H1 (cell line): ENCODE results near the gene OGFR. TPM values are rescaled to one million over a fixed set of nuclear protein-coding genes. Genes with fewer than 3 reads are reported as not detected.

ENCODE experiments used
- CTCF ChIA-PET: fragments of 300-600 bp; sonication (Branson Sonifier 250); formaldehyde crosslinking; loops from one replicate; lab custom pipeline; 2021; ENCODE audit not compliant: partially characterized antibody; lab: Charles Lee
- POLR2A ChIA-PET: fragments of 300-600 bp; sonication (Branson Sonifier 250); formaldehyde crosslinking; loops from one replicate; lab custom pipeline; 2021; ENCODE audit warnings: inconsistent platforms; ENCODE audit not compliant: partially characterized antibody; lab: Charles Lee
- DNase-seq, 2 experiments: peaks; one replicate each; pipeline versions ENCODE4 v3.0.0 to v3.0.0-alpha.2; 2010 to 2022; ENCODE audit warnings: low spot score in 2 of 2, low read depth in 1 of 2, mixed read lengths in 1 of 2
- FAIRE-seq: peaks from 2 replicates; lab custom pipeline; 2011; peaks lifted over from hg19 to GRCh38; lab: Jason Lieb, UNC
- H2AFZ ChIP-seq: 2 replicates; pipeline ENCODE4 v1.8.1; 2012; ENCODE audit warnings: low read length, inconsistent platforms
- H2AK5ac ChIP-seq: 2 replicates; pipeline ENCODE4 v1.6.1; 2013; ENCODE audit warnings: low read depth, low read length
- H2BK120ac ChIP-seq: replicated peaks from 2 replicates; pipeline ENCODE3; 2013; ENCODE audit warnings: low read depth, low read length, inconsistent platforms
- H2BK12ac ChIP-seq: 2 replicates; pipeline ENCODE4 v1.6.1; 2013; ENCODE audit warnings: low read depth, low read length
- H2BK15ac ChIP-seq: 2 replicates; pipeline ENCODE4 v1.6.1; 2013; ENCODE audit warnings: low read length
- H2BK20ac ChIP-seq: 2 replicates; pipeline ENCODE4 v1.6.1; 2013; ENCODE audit warnings: low read length
- H2BK5ac ChIP-seq: 2 replicates; pipeline ENCODE4 v1.6.1; 2013; ENCODE audit warnings: low read depth, low read length
- H3K14ac ChIP-seq: 2 replicates; pipeline ENCODE4 v1.6.1; 2013; ENCODE audit warnings: inconsistent platforms; ENCODE audit not compliant: insufficient read length
- H3K18ac ChIP-seq: 2 replicates; pipeline ENCODE4 v1.6.1; 2013; ENCODE audit warnings: low read length; ENCODE audit errors: extremely low read depth
- H3K23ac ChIP-seq: 2 replicates; pipeline ENCODE4 v1.6.1; 2013; ENCODE audit warnings: inconsistent platforms; ENCODE audit not compliant: insufficient read length
- H3K23me2 ChIP-seq: 2 replicates; pipeline ENCODE4 v1.6.1; 2013; ENCODE audit warnings: low read depth, low read length
- H3K27ac ChIP-seq: 2 replicates; pipeline ENCODE4 v1.6.1; 2011; ENCODE audit warnings: low read depth, low read length, inconsistent platforms
- H3K27me3 ChIP-seq, 4 experiments: replicated peaks in 1 of 4; 1 replicate in 1 of 4; 2 replicates in 3 of 4; pipeline versions ENCODE4 v1.6.1 to v1.8.1; 2011 to 2013; ENCODE audit warnings: low read length in 3 of 4, mild to moderate bottlenecking in 3 of 4, inconsistent platforms in 2 of 4, mixed read lengths in 2 of 4, moderate library complexity in 1 of 4; ENCODE audit not compliant: control insufficient read depth in 3 of 4, insufficient read depth in 3 of 4; ENCODE audit errors: extremely low read depth in 1 of 4
- H3K36me3 ChIP-seq, 4 experiments: 2 replicates each; pipeline versions ENCODE4 v1.6.1 to v1.8.1; 2011 to 2013; ENCODE audit warnings: mild to moderate bottlenecking in 4 of 4, low read length in 3 of 4, moderate library complexity in 2 of 4, control low read depth in 1 of 4, inconsistent platforms in 1 of 4; ENCODE audit not compliant: insufficient read depth in 4 of 4, control insufficient read depth in 2 of 4
- H3K4ac ChIP-seq: replicated peaks from 2 replicates; pipeline ENCODE3; 2013; ENCODE audit warnings: low read length, low read depth, mixed read lengths, inconsistent platforms; ENCODE audit not compliant: insufficient read length
- H3K4me1 ChIP-seq, 4 experiments: replicated peaks in 1 of 4; 1 replicate in 1 of 4; 2 replicates in 3 of 4; pipeline versions ENCODE4 v1.6.1 to v1.8.1; 2011 to 2013; ENCODE audit warnings: low read length in 3 of 4, inconsistent platforms in 2 of 4, mixed read lengths in 1 of 4; ENCODE audit not compliant: insufficient read depth in 4 of 4, control insufficient read depth in 3 of 4
- H3K4me2 ChIP-seq, 2 experiments: 2 replicates each; pipeline versions ENCODE4 v1.6.1 to v1.8.1; 2011 to 2013; ENCODE audit warnings: low read depth in 2 of 2, low read length in 2 of 2, control low read depth in 1 of 2, inconsistent platforms in 1 of 2, mild to moderate bottlenecking in 1 of 2; ENCODE audit not compliant: insufficient read depth in 1 of 2
- H3K4me3 ChIP-seq, 4 experiments: fragments of 200-600, 300-600 bp in 1 of 4; sonication (generic), shearing (Covaris generic), sonication (Bioruptor Twin) in 1 of 4; 2 replicates each; pipeline versions ENCODE4 v1.5.1 to v1.8.1; 2011 to 2016; ENCODE audit warnings: low read length in 4 of 4, low read depth in 3 of 4, control low read depth in 2 of 4, inconsistent platforms in 2 of 4, mild to moderate bottlenecking in 2 of 4, mixed read lengths in 1 of 4, moderate library complexity in 1 of 4; ENCODE audit not compliant: insufficient read depth in 2 of 4; ENCODE audit errors: extremely low read depth in 1 of 4
- H3K56ac ChIP-seq: replicated peaks from 2 replicates; pipeline ENCODE3; 2013; ENCODE audit warnings: low read depth, mild to moderate bottlenecking, mixed read lengths, low read length, inconsistent platforms; ENCODE audit not compliant: insufficient read length
- H3K79me1 ChIP-seq: 2 replicates; pipeline ENCODE4 v1.6.1; 2013; ENCODE audit warnings: low read depth, low read length, control low read depth
- H3K79me2 ChIP-seq, 2 experiments: 2 replicates each; pipeline versions ENCODE4 v1.6.1 to v1.8.1; 2012 to 2013; ENCODE audit warnings: low read length in 2 of 2, mild to moderate bottlenecking in 2 of 2, inconsistent platforms in 1 of 2; ENCODE audit not compliant: insufficient read depth in 2 of 2, control insufficient read depth in 1 of 2
- H3K9ac ChIP-seq, 4 experiments: replicated peaks in 1 of 4; 1 replicate in 1 of 4; 2 replicates in 3 of 4; pipeline versions ENCODE4 v1.6.1 to v1.8.1; 2011 to 2013; ENCODE audit warnings: low read depth in 3 of 4, low read length in 3 of 4, control low read depth in 2 of 4, mild to moderate bottlenecking in 2 of 4, moderate library complexity in 2 of 4, inconsistent platforms in 1 of 4; ENCODE audit errors: extremely low read depth in 1 of 4
- H3K9me3 ChIP-seq, 2 experiments: 2 replicates each; pipeline versions ENCODE4 v1.6.1 to v1.8.1; 2012 to 2013; ENCODE audit warnings: mild to moderate bottlenecking in 2 of 2, moderate library complexity in 2 of 2, control low read depth in 1 of 2, inconsistent platforms in 1 of 2, low read depth in 1 of 2, low read length in 1 of 2, mixed read lengths in 1 of 2; ENCODE audit not compliant: insufficient read depth in 2 of 2
- H4K20me1 ChIP-seq, 2 experiments: replicated peaks in 1 of 2; 2 replicates each; pipeline versions ENCODE3 to v1.8.1; 2011 to 2013; ENCODE audit warnings: inconsistent platforms in 2 of 2, low read length in 2 of 2, mild to moderate bottlenecking in 1 of 2; ENCODE audit not compliant: insufficient read depth in 2 of 2, control insufficient read depth in 1 of 2
- H4K5ac ChIP-seq: 2 replicates; pipeline ENCODE4 v1.6.1; 2013; ENCODE audit warnings: low read length, low read depth, mixed read lengths, inconsistent platforms; ENCODE audit not compliant: insufficient read length
- H4K8ac ChIP-seq: 2 replicates; pipeline ENCODE4 v1.8.0; 2013; ENCODE audit warnings: mild to moderate bottlenecking, moderate library complexity, low read length, inconsistent platforms; ENCODE audit not compliant: insufficient read depth; ENCODE audit errors: extremely low read depth
- H4K91ac ChIP-seq: replicated peaks from 2 replicates; pipeline ENCODE3; 2013; ENCODE audit warnings: low read length, mixed read lengths, inconsistent platforms; ENCODE audit not compliant: insufficient read length
- CEBPB ChIP-seq: IDR thresholded peaks from 2 replicates; pipeline ENCODE4 v1.6.1; 2012; ENCODE audit warnings: low read depth, low read length
- EZH2 ChIP-seq: fragments of 200-600 bp; sonication (generic); IDR thresholded peaks from 2 replicates; pipeline ENCODE4 v1.7.1; 2012; ENCODE audit warnings: low read depth, mild to moderate bottlenecking, moderate library complexity, low read length, inconsistent platforms; ENCODE audit not compliant: severe bottlenecking
- FOSL1 ChIP-seq: IDR thresholded peaks from 2 replicates; pipeline ENCODE4 v1.6.1; 2011; ENCODE audit warnings: mild to moderate bottlenecking, low read depth, low read length, moderate library complexity; ENCODE audit not compliant: insufficient read depth
- HDAC6 ChIP-seq: IDR thresholded peaks from one replicate; pipeline ENCODE4 v1.7.1; 2012; ENCODE audit warnings: low read depth, mild to moderate bottlenecking, inconsistent platforms, low read length, moderate library complexity
- POLR2A ChIP-seq, 2 experiments: IDR thresholded peaks; 1 replicate in 1 of 2; 2 replicates in 1 of 2; pipeline ENCODE4 v1.6.1; 2011; ENCODE audit warnings: low read depth in 2 of 2, low read length in 2 of 2, mild to moderate bottlenecking in 2 of 2; ENCODE audit errors: control extremely low read depth in 1 of 2
- SP1 ChIP-seq: IDR thresholded peaks from 2 replicates; pipeline ENCODE4 v1.6.1; 2011; ENCODE audit warnings: low read depth, low read length
- WGBS, 2 experiments: shearing (Covaris generic) in 1 of 2; methylation state at CpG; one replicate each; pipeline versions ENCODE4 v1.1.6 to v1.1.7; 2013 to 2015; ENCODE audit warnings: low lambda C conversion rate in 2 of 2, mixed read lengths in 2 of 2, inconsistent platforms in 1 of 2, low coverage in 1 of 2, missing lambda C conversion rate in 1 of 2; ENCODE audit not compliant: insufficient replicate concordance in 2 of 2, insufficient coverage in 1 of 2, insufficient read length in 1 of 2; ENCODE audit errors: extremely low coverage in 1 of 2, missing lambda C conversion rate in 1 of 2; 5-methylcytosine and 5-hydroxymethylcytosine counted together
- polyA plus RNA-seq, 7 experiments: library from polyadenylated mRNA; depleted of rRNA in 3 of 7; stranded (reverse) in 5 of 7; unstranded in 2 of 7; fragments of >200 nt in 5 of 7; fragments of 200-250 nt in 2 of 7; gene quantifications; 1 replicate in 5 of 7; 2 replicates in 1 of 7; 4 replicates in 1 of 7; pipeline versions ENCODE4 v1.2.1 to v1.2.3, GENCODE V29; 2011 to 2013; ENCODE audit warnings: missing spikeins in 2 of 7, mixed read lengths in 2 of 7
- total RNA-seq: library from RNA; stranded (reverse); fragmentation: NEBNext Ultra II Directional; extraction: Animal tissue kit (Norgen Biotek cat#: 25700); gene quantifications from 2 replicates; pipeline ENCODE4 v1.2.1, GENCODE V29; 2021
- TF ChIP-seq, protein P1 (sequence below): IDR thresholded peaks from 2 replicates; pipeline ENCODE4 v1.6.1; 2012; ENCODE audit warnings: inconsistent platforms
- TF ChIP-seq, protein P2 (sequence below): IDR thresholded peaks from 2 replicates; pipeline ENCODE4 v1.6.1; 2012; ENCODE audit warnings: low read length, inconsistent platforms

Gene OGFR
- total and polyA plus RNA-seq, 2 of the 8 experiments (the other 6 are each of a cell fraction or from before 2014, with no cell fraction given): 13.9 to 25.1 TPM

DNA sequence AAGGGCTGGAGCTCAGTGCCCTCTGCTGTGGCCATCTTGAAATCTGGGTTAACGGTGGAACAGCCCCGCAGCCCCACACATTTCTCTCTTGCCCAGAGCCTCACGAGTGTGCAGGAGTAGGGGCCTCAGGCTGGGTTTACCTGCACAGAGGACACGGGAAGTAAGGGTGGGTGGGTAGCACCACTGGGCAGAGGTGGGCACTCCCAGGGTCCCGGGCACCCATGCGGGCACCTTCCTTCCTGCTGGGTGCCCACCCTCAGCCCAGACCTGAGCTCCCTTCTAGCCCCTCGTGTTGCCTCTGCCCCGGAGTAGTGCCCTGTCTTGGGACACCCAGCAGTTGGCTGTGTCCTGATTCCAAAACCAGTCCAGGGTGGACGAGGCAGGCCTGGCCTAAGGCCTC is 23.4 kb downstream of the OGFR start:
- WGBS, 2 experiments: 94% methylated on average over 6 of the region's 9 CpGs; no CpG with 5 or more reads in 1 of the 2 experiments
- H3K9me3 ChIP-seq: no peaks in the 10 kb centered on the region

More for the DNA sequence above, 23.4 kb downstream of the OGFR start:
- H2AK5ac ChIP-seq: no peak overlapping the region
- H3K79me1 ChIP-seq: no peaks in the 10 kb centered on the region
- H3K23me2 ChIP-seq: no peaks in the 10 kb centered on the region
- H3K4ac ChIP-seq: no peak overlapping the region
- H3K9ac ChIP-seq: no peak overlapping the region
- H3K56ac ChIP-seq: no peak overlapping the region
- H3K4me1 ChIP-seq: peaks cover 0 to 21% (median 12%) of the 10 kb centered on the region in 4 experiments; a peak in 5 of 7 replicates
- no peak overlapping the region for H2BK15ac ChIP-seq
- no peak overlapping the region for H4K91ac ChIP-seq
- no peak overlapping the region for H4K5ac ChIP-seq
- H2BK5ac ChIP-seq: no peak overlapping the region
- no peak overlapping the region for H3K23ac ChIP-seq
- H2AFZ ChIP-seq: no peak overlapping the region
- TF ChIP-seq POLR2A (IDR thresholded peaks at IDR 0.05; ENCODE audit: control extremely low read depth in 1 of 2, low read depth in 2 of 2, low read length in 2 of 2) (no peak), FOSL1 (no peak), EZH2 (no peak), HDAC6 (no peak), SP1 (no peak), CEBPB (no peak)
- TF ChIP-seq, protein P1, sequence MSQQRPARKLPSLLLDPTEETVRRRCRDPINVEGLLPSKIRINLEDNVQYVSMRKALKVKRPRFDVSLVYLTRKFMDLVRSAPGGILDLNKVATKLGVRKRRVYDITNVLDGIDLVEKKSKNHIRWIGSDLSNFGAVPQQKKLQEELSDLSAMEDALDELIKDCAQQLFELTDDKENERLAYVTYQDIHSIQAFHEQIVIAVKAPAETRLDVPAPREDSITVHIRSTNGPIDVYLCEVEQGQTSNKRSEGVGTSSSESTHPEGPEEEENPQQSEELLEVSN: no peak
- TF ChIP-seq, protein P2, sequence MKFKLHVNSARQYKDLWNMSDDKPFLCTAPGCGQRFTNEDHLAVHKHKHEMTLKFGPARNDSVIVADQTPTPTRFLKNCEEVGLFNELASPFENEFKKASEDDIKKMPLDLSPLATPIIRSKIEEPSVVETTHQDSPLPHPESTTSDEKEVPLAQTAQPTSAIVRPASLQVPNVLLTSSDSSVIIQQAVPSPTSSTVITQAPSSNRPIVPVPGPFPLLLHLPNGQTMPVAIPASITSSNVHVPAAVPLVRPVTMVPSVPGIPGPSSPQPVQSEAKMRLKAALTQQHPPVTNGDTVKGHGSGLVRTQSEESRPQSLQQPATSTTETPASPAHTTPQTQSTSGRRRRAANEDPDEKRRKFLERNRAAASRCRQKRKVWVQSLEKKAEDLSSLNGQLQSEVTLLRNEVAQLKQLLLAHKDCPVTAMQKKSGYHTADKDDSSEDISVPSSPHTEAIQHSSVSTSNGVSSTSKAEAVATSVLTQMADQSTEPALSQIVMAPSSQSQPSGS: no peak
- TF ChIP-seq, all 59 proteins: peak for 0
- no peak overlapping the region for H2BK20ac ChIP-seq
- H4K20me1 ChIP-seq: peaks cover 3 to 8% of the 10 kb centered on the region in 2 experiments
- H3K4me2 ChIP-seq: no peak overlapping the region
- H3K4me3 ChIP-seq: no peak overlapping the region
- H3K79me2 ChIP-seq: no peaks in the 10 kb centered on the region
- DNase-seq: no peak
- no peak overlapping the region for H2BK120ac ChIP-seq
- no peaks in the 10 kb centered on the region for H3K27me3 ChIP-seq
- H3K18ac ChIP-seq: no peak overlapping the region
- ChIA-PET CTCF (no interaction called here), POLR2A (interaction anchor here (1.2 to 1.8 kb wide), 2 partner anchors 13 to 14 kb away, joined by 4 to 11 read pairs; no protein-coding TSS in a partner anchor)
- FAIRE-seq: no peak
- no peak overlapping the region for H3K14ac ChIP-seq
- peaks cover 0 to 19% (median 4%) of the 10 kb centered on the region in 4 experiments; a peak in 5 of 8 replicates for H3K36me3 ChIP-seq
- H3K27ac ChIP-seq: no peak overlapping the region
- H4K8ac ChIP-seq: no peak overlapping the region
- no peak overlapping the region for H2BK12ac ChIP-seq
